Activated naive CD4-positive, alpha-beta T cell treated with anti-CD3 and anti-CD28 coated beads, Interleukin-2, amount 50 U/mL, for 72 hours (primary cell): ENCODE data around the gene MAGI2. TPM values are rescaled to one million over a fixed set of nuclear protein-coding genes. Genes with fewer than 3 reads are reported as not detected.

Experiments used
- ATAC-seq, 2 donors: fragments of 150-1000 bp; cut with Tn5 transposase; 2 replicates each; pipeline ENCODE4 v1.10.0; 2021; ENCODE audit warnings: mild to moderate bottlenecking in 2 of 2, moderate library complexity in 2 of 2
- DNase-seq, 2 donors: peaks; one replicate each; pipeline ENCODE4 v3.0.0; 2021 to 2022; ENCODE audit warnings: low spot score in 2 of 2
- H3K27ac Mint-ChIP-seq, 2 donors: one replicate each; pipeline ENCODE4 v1.8.0; 2022; ENCODE audit warnings: mild to moderate bottlenecking in 2 of 2, mixed read lengths in 2 of 2
- H3K36me3 Mint-ChIP-seq, 2 donors: one replicate each; pipeline ENCODE4 v1.8.0; 2022; ENCODE audit warnings: mixed read lengths in 2 of 2
- H3K9me3 Mint-ChIP-seq, 2 donors: one replicate each; pipeline ENCODE4 v1.8.0; 2022; ENCODE audit warnings: mixed read lengths in 2 of 2
- total RNA-seq, 2 donors: library from RNA; stranded (reverse); gene quantifications; one replicate each; pipeline ENCODE4 v1.2.3, GENCODE V29; 2022

The MAGI2 gene
- total RNA-seq, 2 donors from 2014 or later, result 0.16 TPM; not detected in 1

GRCh38 chr7:78770422-78771410, 682.8 kb downstream of the MAGI2 start:
- DNase-seq (no peak), ATAC-seq (no peak)
- Mint-ChIP-seq H3K36me3 (no peaks in the 10 kb centered on the region), H3K27ac (no peak overlapping the region), H3K9me3 (peaks cover 0 to 3% of the 10 kb centered on the region in 2 donors)

GRCh38 chr7:78769481-78770101, 683.9 kb downstream of the MAGI2 start:
- peaks cover 3% of the 10 kb centered on the region in 2 donors for H3K9me3 Mint-ChIP-seq
- no peak for ATAC-seq
- no peak overlapping the region for H3K27ac Mint-ChIP-seq
- no peak for DNase-seq
- H3K36me3 Mint-ChIP-seq, result no peaks in the 10 kb centered on the region

- no peaks in the 10 kb centered on the region for H3K36me3 Mint-ChIP-seq
- no peak for ATAC-seq
- no peak overlapping the region for H3K27ac Mint-ChIP-seq
- no peak for DNase-seq
- peaks cover 0 to 4% of the 10 kb centered on the region in 2 donors for H3K9me3 Mint-ChIP-seq
Measured at GRCh38 chr7:78768859-78769258, 684.6 kb downstream of the MAGI2 start.

- no peaks in the 10 kb centered on the region for H3K36me3 Mint-ChIP-seq
- H3K27ac Mint-ChIP-seq, result no peak overlapping the region
- ATAC-seq, result no peak
- no peak for DNase-seq
- H3K9me3 Mint-ChIP-seq, result peaks cover 0 to 4% of the 10 kb centered on the region in 2 donors
Measured at GRCh38 chr7:78765943-78766729, 687.3 kb downstream of the MAGI2 start.

GRCh38 chr7:78764571-78764970, 688.9 kb downstream of the MAGI2 start:
- Mint-ChIP-seq H3K9me3 (peaks cover 0 to 4% of the 10 kb centered on the region in 2 donors), H3K27ac (no peak overlapping the region), H3K36me3 (no peaks in the 10 kb centered on the region)
- no peak for ATAC-seq
- DNase-seq, result no peak

- DNase-seq (no peak), ATAC-seq (no peak)
- Mint-ChIP-seq H3K9me3 (peaks cover 3 to 7% of the 10 kb centered on the region in 2 donors), H3K27ac (no peak overlapping the region), H3K36me3 (no peaks in the 10 kb centered on the region)
Measured at GRCh38 chr7:78762625-78763024, 690.8 kb downstream of the MAGI2 start.

- DNase-seq (no peak), ATAC-seq (no peak)
- peaks cover 12 to 14% of the 10 kb centered on the region in 2 donors for H3K9me3 Mint-ChIP-seq
Measured at GRCh38 chr7:78760620-78761355, 692.7 kb downstream of the MAGI2 start.

GRCh38 chr7:78752554-78752953, 700.9 kb downstream of the MAGI2 start:
- H3K9me3 Mint-ChIP-seq, result peaks cover 24% of the 10 kb centered on the region in 2 donors
- H3K36me3 Mint-ChIP-seq, result no peaks in the 10 kb centered on the region
- DNase-seq, result no peak
- H3K27ac Mint-ChIP-seq, result no peak overlapping the region
- ATAC-seq, result no peak

More at GRCh38 chr7:78760620-78761355, 692.7 kb downstream of the MAGI2 start:
- no peak overlapping the region for H3K27ac Mint-ChIP-seq
- no peaks in the 10 kb centered on the region for H3K36me3 Mint-ChIP-seq

GRCh38 chr7:78751253-78751652, 702.2 kb downstream of the MAGI2 start:
- no peak for ATAC-seq
- peaks cover 15 to 17% of the 10 kb centered on the region in 2 donors for H3K9me3 Mint-ChIP-seq
- no peaks in the 10 kb centered on the region for H3K36me3 Mint-ChIP-seq
- DNase-seq, result no peak
- no peak overlapping the region for H3K27ac Mint-ChIP-seq

GRCh38 chr7:78749052-78749746, 704.3 kb downstream of the MAGI2 start:
- ATAC-seq, result no peak

GRCh38 chr7:78747592-78747991, 705.9 kb downstream of the MAGI2 start:
- peaks cover 17 to 26% of the 10 kb centered on the region in 2 donors for H3K9me3 Mint-ChIP-seq

More at GRCh38 chr7:78749052-78749746, 704.3 kb downstream of the MAGI2 start:
- DNase-seq, result no peak
- peaks cover 15 to 24% of the 10 kb centered on the region in 2 donors for H3K9me3 Mint-ChIP-seq
- H3K36me3 Mint-ChIP-seq, result no peaks in the 10 kb centered on the region
- no peak overlapping the region for H3K27ac Mint-ChIP-seq

GRCh38 chr7:78746301-78746700, 707.2 kb downstream of the MAGI2 start:
- DNase-seq (no peak), ATAC-seq (no peak)
- no peaks in the 10 kb centered on the region for H3K36me3 Mint-ChIP-seq
- no peak overlapping the region for H3K27ac Mint-ChIP-seq
- peaks cover 14 to 27% of the 10 kb centered on the region in 2 donors for H3K9me3 Mint-ChIP-seq

More at GRCh38 chr7:78747592-78747991, 705.9 kb downstream of the MAGI2 start:
- Mint-ChIP-seq H3K36me3 (no peaks in the 10 kb centered on the region), H3K27ac (no peak overlapping the region)
- DNase-seq (no peak), ATAC-seq (no peak)

- no peak for DNase-seq
- H3K27ac Mint-ChIP-seq, result no peak overlapping the region
- no peaks in the 10 kb centered on the region for H3K36me3 Mint-ChIP-seq
- no peak for ATAC-seq
- peaks cover 4 to 23% of the 10 kb centered on the region in 2 donors for H3K9me3 Mint-ChIP-seq
Measured at GRCh38 chr7:78742694-78743093, 710.8 kb downstream of the MAGI2 start.

- no peak overlapping the region for H3K27ac Mint-ChIP-seq
- DNase-seq (no peak), ATAC-seq (no peak)
- peaks cover 0 to 9% of the 10 kb centered on the region in 2 donors for H3K9me3 Mint-ChIP-seq
- H3K36me3 Mint-ChIP-seq, result no peaks in the 10 kb centered on the region
Measured at GRCh38 chr7:78736548-78736947, 716.9 kb downstream of the MAGI2 start.

- no peak for DNase-seq
Measured at GRCh38 chr7:78734626-78735025, 718.8 kb downstream of the MAGI2 start.

More at GRCh38 chr7:78734626-78735025, 718.8 kb downstream of the MAGI2 start:
- Mint-ChIP-seq H3K36me3 (no peaks in the 10 kb centered on the region), H3K9me3 (peaks cover 0 to 9% of the 10 kb centered on the region in 2 donors), H3K27ac (no peak overlapping the region)
- no peak for ATAC-seq
